Epithelial cell of proximal tubule (primary cell): ENCODE data around the gene EPN3. TPM values are rescaled to one million over a fixed set of nuclear protein-coding genes. Genes with fewer than 3 reads are reported as not detected.

Source experiments
- DNase-seq: peaks from one replicate; pipeline ENCODE4 v3.0.0-alpha.2; 2011; ENCODE audit warnings: low read depth
- H3K4me3 ChIP-seq: 2 replicates; pipeline ENCODE4 v1.5.1; 2011; ENCODE audit warnings: low read depth, mild to moderate bottlenecking, low read length
- total RNA-seq: library from RNA; depleted of rRNA; stranded (reverse); fragments of >200 nt; gene quantifications from 2 replicates; pipeline ENCODE4 v1.2.3, GENCODE V29; 2015
- TF ChIP-seq, protein P1 (sequence below): conservative IDR thresholded peaks from 2 replicates; pipeline ENCODE4 v1.5.1; 2012; ENCODE audit warnings: low read depth, mild to moderate bottlenecking, low read length

EPN3 gene
- total RNA-seq, 1 donor from 2014 or later, result 2.8 TPM

DNA sequence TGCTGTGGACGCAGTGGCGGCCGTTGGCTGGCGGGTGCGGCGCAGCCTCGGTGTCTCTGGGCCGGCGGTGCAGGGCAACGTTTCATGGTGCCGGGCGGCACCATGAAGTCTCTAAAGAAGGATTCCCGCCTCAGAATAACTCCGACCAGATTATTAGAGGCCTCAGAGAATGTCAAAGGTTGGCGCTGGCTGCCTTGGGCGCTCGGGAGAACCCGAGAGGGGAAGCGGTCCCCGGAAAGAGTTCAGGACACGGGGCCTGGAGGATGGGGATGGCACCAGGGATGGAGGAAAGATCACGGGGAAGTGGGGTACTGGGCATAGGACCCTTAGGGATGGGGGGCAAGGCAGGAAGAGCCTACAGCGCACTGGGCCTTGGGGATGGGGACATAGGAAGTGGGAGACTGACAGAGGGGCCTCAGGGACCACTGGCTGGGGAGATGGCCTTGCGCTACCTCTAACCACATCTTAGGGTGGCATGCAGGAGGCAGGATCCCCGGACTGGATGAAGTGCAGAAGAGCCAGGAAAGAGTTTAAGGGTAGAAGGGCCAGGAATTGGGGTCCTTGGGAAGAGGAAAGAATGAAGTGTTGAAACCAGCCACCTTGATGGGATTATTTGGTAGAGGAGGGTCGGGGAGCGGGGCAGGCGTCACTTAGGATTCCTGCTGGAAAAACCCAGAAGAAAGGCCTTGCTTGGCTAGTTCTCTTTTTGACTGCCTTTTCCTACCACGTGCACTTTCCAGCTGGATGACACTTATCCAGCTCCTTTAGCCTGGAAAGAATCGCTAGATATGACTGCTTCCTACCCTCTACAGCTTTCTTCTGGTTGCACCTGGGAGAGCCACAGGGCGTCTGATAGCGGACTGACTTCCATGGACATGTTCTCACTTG is 23.7 kb upstream of the EPN3 start:
- H3K4me3 ChIP-seq, result peak overlapping the region; percentile 52
- no peak for DNase-seq

DNA sequence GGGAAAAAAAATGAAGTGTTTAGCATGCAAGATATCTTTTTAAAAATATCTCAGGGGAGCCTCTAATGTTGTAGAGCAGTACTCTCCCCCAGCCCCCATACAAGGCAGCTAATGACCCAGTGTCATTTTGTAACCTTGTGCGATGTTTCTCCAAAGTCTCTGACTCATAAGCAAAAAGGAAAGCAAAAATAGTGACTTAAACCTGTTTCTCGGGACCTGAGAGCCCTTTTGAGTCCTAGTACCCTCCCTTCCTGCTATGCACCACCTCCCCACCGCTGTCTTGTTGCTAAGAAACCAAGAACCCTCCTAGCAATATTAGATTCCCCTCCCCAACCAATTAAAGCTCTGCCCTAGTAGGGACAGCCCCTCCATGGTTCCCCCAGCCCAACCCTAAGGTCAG is 21.5 kb upstream of the EPN3 start:
- H3K4me3 ChIP-seq, result no peak overlapping the region
- TF ChIP-seq, protein P1, sequence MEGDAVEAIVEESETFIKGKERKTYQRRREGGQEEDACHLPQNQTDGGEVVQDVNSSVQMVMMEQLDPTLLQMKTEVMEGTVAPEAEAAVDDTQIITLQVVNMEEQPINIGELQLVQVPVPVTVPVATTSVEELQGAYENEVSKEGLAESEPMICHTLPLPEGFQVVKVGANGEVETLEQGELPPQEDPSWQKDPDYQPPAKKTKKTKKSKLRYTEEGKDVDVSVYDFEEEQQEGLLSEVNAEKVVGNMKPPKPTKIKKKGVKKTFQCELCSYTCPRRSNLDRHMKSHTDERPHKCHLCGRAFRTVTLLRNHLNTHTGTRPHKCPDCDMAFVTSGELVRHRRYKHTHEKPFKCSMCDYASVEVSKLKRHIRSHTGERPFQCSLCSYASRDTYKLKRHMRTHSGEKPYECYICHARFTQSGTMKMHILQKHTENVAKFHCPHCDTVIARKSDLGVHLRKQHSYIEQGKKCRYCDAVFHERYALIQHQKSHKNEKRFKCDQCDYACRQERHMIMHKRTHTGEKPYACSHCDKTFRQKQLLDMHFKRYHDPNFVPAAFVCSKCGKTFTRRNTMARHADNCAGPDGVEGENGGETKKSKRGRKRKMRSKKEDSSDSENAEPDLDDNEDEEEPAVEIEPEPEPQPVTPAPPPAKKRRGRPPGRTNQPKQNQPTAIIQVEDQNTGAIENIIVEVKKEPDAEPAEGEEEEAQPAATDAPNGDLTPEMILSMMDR, result no peak
- DNase-seq, result no peak

More for the DNA sequence above, 23.7 kb upstream of the EPN3 start:
- TF ChIP-seq, protein P1, result peak; percentile 13

DNA sequence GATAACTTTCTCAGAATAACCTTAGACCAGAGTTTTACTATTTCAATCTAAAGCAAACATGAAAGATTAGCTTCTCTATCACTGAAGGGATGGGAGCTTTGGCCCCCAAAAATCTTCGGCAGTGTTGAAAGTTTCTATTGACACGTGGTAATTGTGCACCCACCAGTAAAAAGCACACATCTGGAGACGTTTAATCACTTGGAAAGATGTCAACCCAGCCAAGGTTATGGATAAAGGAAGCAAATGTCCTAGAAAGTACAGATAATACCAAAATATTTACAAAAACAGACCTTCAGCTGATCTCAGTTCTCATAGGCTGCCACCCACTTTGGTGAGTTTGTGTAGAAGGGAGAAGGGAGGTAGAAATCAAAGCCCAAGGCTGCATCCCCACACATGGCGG is 19.0 kb upstream of the EPN3 start:
- TF ChIP-seq, protein P1, result no peak
- no peak for DNase-seq
- H3K4me3 ChIP-seq, result no peak overlapping the region

DNA sequence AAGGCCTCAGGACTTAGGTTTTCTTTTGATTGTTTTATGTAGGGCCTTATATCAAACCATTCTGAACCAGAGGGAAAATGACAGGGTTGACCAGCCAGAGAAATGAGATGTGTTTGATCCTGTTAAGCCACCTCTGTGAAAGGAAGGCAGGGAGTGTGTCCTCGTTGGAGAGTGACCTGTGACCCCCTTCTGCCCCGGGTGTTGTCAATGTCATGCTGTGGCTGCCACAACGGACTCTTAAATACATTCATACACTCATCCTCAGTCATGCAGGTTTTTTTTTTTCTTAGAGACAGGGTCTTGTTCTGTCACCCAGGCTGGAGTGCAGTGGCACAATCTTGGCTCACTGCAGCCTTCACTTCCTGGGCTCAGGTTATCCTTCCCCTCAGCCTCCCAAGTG is 18.1 kb upstream of the EPN3 start:
- no peak for DNase-seq
- no peak overlapping the region for H3K4me3 ChIP-seq
- TF ChIP-seq, protein P1, result no peak

DNA sequence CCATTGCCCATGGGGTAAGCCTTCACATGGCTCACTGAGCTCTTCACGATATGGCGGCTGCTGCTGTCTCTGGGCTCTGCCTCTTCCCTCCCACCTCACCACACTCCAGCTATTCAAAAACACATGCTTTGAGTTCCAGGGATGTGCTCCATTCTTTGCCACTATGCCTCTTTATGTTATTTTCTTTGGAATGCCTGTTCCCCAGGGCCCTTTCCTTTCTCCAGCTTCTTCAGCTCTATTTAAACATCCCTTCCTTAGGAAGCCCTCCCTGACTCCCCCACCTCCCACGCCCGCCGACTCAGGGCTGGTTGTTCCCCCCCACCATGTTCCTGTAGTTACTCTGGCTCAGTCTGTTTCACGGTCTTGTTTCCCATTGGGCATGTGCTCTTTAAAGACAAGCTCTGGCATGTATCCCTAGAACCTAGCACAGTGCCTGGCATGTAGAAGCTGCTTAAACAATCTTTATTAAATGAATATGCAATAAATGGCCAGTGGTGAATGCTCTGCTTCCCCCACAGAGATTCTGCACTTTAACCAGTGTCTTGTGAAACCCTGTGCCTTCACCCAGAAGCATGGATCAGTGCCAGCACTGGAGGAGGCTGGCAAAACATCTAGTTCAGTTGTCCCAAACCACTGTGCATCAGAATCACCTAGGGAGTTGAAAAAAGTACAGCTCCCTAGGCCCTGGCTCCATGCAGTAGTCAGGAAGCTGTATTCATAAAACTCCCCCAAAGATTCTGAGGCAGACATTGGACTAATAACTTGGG is 17.4 kb upstream of the EPN3 start:
- peak; percentile 35 for DNase-seq
- TF ChIP-seq, protein P1, result no peak
- H3K4me3 ChIP-seq, result no peak overlapping the region

DNA sequence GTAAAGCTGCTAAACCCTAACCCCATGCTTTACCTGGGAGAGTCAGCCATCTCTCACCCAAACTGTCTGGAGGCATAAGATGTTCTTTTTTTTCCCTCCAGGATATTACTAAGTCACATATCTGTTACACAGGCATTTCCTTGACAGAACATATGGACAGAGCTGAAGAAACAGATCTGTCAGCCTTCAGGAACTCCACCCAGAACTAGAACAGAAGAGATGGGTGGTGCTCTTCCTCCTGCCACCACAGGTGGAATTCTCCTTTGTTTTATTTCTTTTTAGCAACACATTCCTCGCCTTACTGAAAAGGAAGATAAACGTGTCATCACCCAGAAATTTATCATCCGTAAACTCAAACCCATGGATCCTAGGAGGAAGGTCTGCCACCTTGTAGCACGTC is 15.5 kb upstream of the EPN3 start:
- TF ChIP-seq, protein P1, result no peak
- DNase-seq, result no peak
- H3K4me3 ChIP-seq, result no peak overlapping the region
